IPS-18a (cell line): Measurements from ENCODE around the gene RPL37A.

Experiments used
- H3K27ac ChIP-seq: one replicate; pipeline ENCODE4 v1.5.1; 2013; ENCODE audit warnings: low read length
- H3K27me3 ChIP-seq: one replicate; pipeline ENCODE4 v1.6.1; 2013; ENCODE audit warnings: mild to moderate bottlenecking, low read length; ENCODE audit not compliant: control insufficient read depth, insufficient read depth
- H3K36me3 ChIP-seq: one replicate; pipeline ENCODE4 v1.6.1; 2013; ENCODE audit warnings: low read depth, low read length; ENCODE audit not compliant: control insufficient read depth
- H3K4me1 ChIP-seq: one replicate; pipeline ENCODE4 v1.6.1; 2013; ENCODE audit warnings: low read depth, low read length; ENCODE audit not compliant: control insufficient read depth
- H3K4me3 ChIP-seq: one replicate; pipeline ENCODE4 v1.5.1; 2013; ENCODE audit warnings: low read length
- H3K9ac ChIP-seq: one replicate; pipeline ENCODE4 v1.6.1; 2013; ENCODE audit warnings: mild to moderate bottlenecking, low read length, moderate library complexity
- H3K9me3 ChIP-seq: one replicate; pipeline ENCODE4 v1.6.1; 2013; ENCODE audit warnings: low read depth, low read length; ENCODE audit not compliant: control insufficient read depth

RPL37A gene

DNA sequence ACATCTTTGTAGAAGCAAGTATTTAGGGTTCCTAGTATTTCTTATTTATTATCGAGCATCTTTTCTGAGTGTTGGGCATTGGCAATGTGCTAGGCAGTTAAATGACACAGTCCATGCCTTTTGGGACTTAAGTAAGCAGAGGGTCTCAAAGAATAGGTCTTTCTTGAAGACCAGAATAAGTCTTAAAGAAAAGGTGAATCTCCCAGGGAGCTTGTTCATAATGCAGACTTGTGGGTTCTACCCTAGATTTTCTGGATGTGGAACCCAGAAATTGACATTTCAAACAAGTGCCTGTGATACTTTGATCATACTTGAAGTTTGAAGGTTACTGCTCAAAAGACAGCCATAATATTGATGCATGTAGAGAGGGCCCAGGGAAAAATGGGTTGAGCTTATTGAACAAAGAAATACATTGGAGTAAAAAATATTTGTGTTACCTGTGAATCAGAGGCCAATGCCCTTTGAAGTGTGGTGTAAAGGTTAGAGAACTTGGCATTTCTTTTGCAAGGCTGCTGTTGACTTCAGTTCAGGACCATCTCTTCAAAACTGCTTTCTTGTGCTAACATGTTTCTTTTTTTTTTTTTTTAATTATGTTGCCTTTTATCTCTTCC is 24.4 kb downstream of the RPL37A start:
- Histone ChIP-seq H3K27me3 (no peaks in the 10 kb centered on the region), H3K9ac (no peak overlapping the region), H3K36me3 (peaks cover 5% of the 10 kb centered on the region), H3K27ac (no peak overlapping the region), H3K4me1 (no peaks in the 10 kb centered on the region), H3K4me3 (no peak overlapping the region), H3K9me3 (no peaks in the 10 kb centered on the region)

GRCh38 chr2:216525972-216526371 is 27.3 kb downstream of the RPL37A start:
- H3K9me3 ChIP-seq = no peaks in the 10 kb centered on the region
- H3K27me3 ChIP-seq = no peaks in the 10 kb centered on the region
- peaks cover under 1% of the 10 kb centered on the region for H3K36me3 ChIP-seq
- H3K4me3 ChIP-seq = no peak overlapping the region
- H3K4me1 ChIP-seq = no peaks in the 10 kb centered on the region
- H3K9ac ChIP-seq = no peak overlapping the region
- no peak overlapping the region for H3K27ac ChIP-seq

DNA sequence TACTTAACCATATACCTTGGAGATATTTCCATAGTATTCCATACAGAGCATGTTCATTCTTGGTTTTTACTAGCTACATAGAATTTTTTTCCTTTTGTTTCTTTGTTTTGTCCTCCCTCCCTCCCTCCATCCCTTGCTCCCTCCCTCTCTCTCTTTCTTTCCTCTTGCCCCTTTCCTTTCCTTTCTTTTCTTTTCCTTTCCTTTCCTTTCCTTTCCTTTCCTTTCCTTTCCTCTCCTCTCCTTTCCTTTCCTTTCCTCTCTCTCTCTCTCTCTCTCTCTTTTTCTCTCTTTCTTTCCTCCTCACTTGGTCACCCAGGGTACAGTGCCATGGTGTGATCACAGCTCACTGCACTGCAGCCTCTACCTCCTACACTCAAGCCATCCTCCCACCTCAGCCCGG is 28.3 kb downstream of the RPL37A start:
- Histone ChIP-seq H3K27ac (no peak overlapping the region), H3K9ac (no peak overlapping the region), H3K9me3 (no peaks in the 10 kb centered on the region), H3K36me3 (no peaks in the 10 kb centered on the region), H3K27me3 (no peaks in the 10 kb centered on the region), H3K4me1 (no peaks in the 10 kb centered on the region), H3K4me3 (no peak overlapping the region)

- Histone ChIP-seq H3K4me1 (no peaks in the 10 kb centered on the region), H3K9me3 (no peaks in the 10 kb centered on the region), H3K27ac (no peak overlapping the region), H3K4me3 (no peak overlapping the region), H3K9ac (no peak overlapping the region), H3K27me3 (no peaks in the 10 kb centered on the region), H3K36me3 (no peaks in the 10 kb centered on the region)
Observed at GRCh38 chr2:216527600-216527999, 29.0 kb downstream of the RPL37A start.

- H3K27ac ChIP-seq = no peak overlapping the region
- no peaks in the 10 kb centered on the region for H3K9me3 ChIP-seq
- H3K9ac ChIP-seq = no peak overlapping the region
- no peaks in the 10 kb centered on the region for H3K36me3 ChIP-seq
- H3K4me1 ChIP-seq = no peaks in the 10 kb centered on the region
- H3K4me3 ChIP-seq = no peak overlapping the region
- no peaks in the 10 kb centered on the region for H3K27me3 ChIP-seq
Observed at GRCh38 chr2:216532562-216532961, 33.9 kb downstream of the RPL37A start.

DNA sequence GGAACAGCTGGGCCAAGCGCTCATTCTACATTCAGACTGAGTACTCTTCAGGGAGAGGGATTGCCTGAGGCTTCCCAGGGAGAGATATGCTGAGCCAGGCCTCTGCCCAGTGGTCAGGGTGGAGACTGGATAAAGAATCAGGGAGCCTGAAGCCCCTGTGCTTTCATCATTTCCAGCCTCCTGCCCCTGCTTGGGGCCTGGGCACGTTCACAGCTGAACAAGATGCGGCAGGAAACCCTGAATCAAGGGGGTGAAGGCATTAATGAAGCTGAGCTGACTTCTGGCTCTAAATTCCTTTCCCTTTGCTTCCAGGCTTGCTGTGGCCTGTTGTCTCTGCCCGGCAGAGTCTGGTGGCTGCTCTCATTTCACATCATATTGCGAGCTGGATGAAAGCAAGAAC is 35.0 kb downstream of the RPL37A start:
- Histone ChIP-seq H3K36me3 (no peaks in the 10 kb centered on the region), H3K4me1 (no peaks in the 10 kb centered on the region), H3K4me3 (no peak overlapping the region), H3K27me3 (no peaks in the 10 kb centered on the region), H3K9me3 (no peaks in the 10 kb centered on the region), H3K27ac (no peak overlapping the region), H3K9ac (no peak overlapping the region)

DNA sequence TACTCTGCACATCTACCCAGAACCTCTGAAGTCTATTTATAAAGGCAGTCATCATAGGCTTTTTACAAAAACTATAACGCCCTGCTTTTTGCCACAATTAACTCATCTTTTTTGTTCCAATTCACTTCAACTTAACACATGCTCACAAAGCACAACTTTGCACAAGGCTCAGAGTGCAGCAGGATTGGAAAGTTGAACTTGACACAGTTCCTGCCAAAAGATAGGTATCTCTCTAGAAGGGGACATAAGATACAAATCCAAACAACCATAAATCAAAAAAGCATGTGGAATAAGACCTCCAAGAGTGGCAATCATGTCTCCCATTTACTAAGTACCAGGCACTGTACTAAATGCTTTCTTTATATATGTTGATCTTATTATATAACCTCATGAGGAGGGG is 36.2 kb downstream of the RPL37A start:
- Histone ChIP-seq H3K4me3 (no peak overlapping the region), H3K9ac (no peak overlapping the region), H3K9me3 (no peaks in the 10 kb centered on the region), H3K36me3 (no peaks in the 10 kb centered on the region), H3K27me3 (no peaks in the 10 kb centered on the region), H3K27ac (no peak overlapping the region), H3K4me1 (no peaks in the 10 kb centered on the region)

DNA sequence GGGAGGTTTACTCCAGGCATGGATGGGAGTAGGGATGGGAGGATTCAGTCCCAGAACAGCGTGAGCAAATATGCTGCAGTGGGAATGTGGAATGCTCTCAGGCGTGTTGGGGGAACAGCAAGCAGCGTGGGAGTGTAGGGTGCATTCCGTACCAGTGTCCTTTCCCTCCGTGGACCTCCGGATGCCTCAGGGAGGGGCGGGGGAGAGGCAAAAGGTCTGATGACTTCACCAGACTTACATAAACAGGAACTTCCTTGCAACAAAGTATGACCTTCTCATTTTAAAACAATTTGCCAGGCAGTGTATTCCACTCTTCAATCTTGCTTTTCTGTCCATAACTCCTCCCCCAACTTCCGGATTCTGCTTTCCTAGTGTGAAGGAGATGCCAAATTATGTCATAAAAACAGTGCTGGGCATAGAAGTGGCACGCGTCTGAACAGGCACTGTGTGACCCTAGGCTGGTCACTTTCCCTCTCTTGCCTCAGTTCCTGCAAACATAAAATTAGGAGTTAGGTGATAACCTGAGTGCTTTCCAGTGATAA is 36.9 kb downstream of the RPL37A start:
- no peaks in the 10 kb centered on the region for H3K4me1 ChIP-seq
- no peak overlapping the region for H3K9ac ChIP-seq
- no peak overlapping the region for H3K4me3 ChIP-seq
- no peaks in the 10 kb centered on the region for H3K27me3 ChIP-seq
- H3K36me3 ChIP-seq = no peaks in the 10 kb centered on the region
- H3K27ac ChIP-seq = no peak overlapping the region
- H3K9me3 ChIP-seq = no peaks in the 10 kb centered on the region

DNA sequence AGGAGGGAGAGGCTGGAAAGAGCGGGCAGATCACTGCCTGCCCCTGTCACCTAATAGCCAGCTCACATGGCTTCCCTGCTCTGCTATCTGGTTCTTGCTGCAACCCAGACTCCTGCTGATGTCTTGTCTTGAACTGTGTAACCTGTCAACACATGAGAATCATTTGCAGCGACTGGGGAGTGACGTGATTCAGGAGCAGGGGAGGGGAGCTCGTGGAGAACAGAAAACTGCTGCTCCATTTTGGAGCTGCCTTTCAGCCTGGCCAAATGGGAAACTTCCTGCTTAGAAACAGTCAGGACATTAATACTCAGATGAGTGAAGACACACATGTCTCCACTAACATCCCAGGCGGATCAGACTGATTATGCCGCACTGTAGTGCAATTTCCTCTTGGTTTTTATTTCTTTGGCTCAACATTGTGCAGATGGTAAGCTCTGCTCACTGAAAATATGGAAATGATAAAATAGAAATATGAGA is 38.1 kb downstream of the RPL37A start:
- Histone ChIP-seq H3K4me1 (no peaks in the 10 kb centered on the region), H3K27ac (no peak overlapping the region), H3K36me3 (no peaks in the 10 kb centered on the region), H3K4me3 (no peak overlapping the region), H3K9me3 (no peaks in the 10 kb centered on the region), H3K27me3 (no peaks in the 10 kb centered on the region), H3K9ac (no peak overlapping the region)

GRCh38 chr2:216537366-216537765 is 38.7 kb downstream of the RPL37A start:
- Histone ChIP-seq H3K27ac (no peak overlapping the region), H3K9me3 (no peaks in the 10 kb centered on the region), H3K4me3 (no peak overlapping the region), H3K36me3 (no peaks in the 10 kb centered on the region), H3K9ac (no peak overlapping the region), H3K27me3 (no peaks in the 10 kb centered on the region), H3K4me1 (no peaks in the 10 kb centered on the region)

DNA sequence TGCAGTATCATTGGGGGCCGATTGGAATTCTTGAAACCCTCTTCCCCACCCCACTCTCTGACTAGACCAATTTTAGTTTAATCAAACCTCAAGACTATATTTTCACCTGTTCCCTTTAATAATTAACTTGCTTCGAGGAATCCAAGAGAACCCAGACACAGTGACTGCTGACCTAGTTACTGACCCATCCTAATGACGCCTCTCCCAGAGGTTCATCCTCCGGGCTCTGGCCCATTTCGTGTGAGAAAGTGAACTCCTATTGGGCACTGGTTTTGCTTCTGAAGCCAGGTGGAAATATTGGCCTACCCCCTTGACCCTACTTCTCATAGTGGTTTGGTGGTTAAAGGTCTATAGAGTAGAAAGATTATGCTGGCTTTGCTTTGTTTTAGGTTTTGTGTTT is 39.9 kb downstream of the RPL37A start:
- Histone ChIP-seq H3K27ac (no peak overlapping the region), H3K9ac (no peak overlapping the region), H3K27me3 (no peaks in the 10 kb centered on the region), H3K4me1 (no peaks in the 10 kb centered on the region), H3K36me3 (no peaks in the 10 kb centered on the region), H3K9me3 (no peaks in the 10 kb centered on the region), H3K4me3 (no peak overlapping the region)

GRCh38 chr2:216539120-216539519 is 40.5 kb downstream of the RPL37A start:
- H3K4me3 ChIP-seq = no peak overlapping the region

More at GRCh38 chr2:216539120-216539519, 40.5 kb downstream of the RPL37A start:
- no peaks in the 10 kb centered on the region for H3K27me3 ChIP-seq
- H3K9ac ChIP-seq = no peak overlapping the region
- H3K4me1 ChIP-seq = no peaks in the 10 kb centered on the region
- no peaks in the 10 kb centered on the region for H3K9me3 ChIP-seq
- H3K36me3 ChIP-seq = no peaks in the 10 kb centered on the region
- no peak overlapping the region for H3K27ac ChIP-seq
